MM.1S (cell line): Measurements from ENCODE around the gene TWSG1.

Experiments
- CTCF ChIP-seq: fragments of 300-600 bp; sonication (generic); IDR thresholded peaks from 2 replicates; pipeline ENCODE4 v1.5.1; 2016; ENCODE audit warnings: antibody characterized with exemption, low read length, mixed read lengths
- EZH2 ChIP-seq: fragments of 300-600 bp; sonication (generic); optimal IDR thresholded peaks from 2 replicates; pipeline ENCODE3; 2017; ENCODE audit warnings: low read depth, mild to moderate bottlenecking, antibody characterized with exemption, low read length, mixed read lengths
- EZH2phosphoT487 ChIP-seq: fragments of 300-600 bp; sonication (generic); IDR thresholded peaks from 2 replicates; pipeline ENCODE4 v1.6.1; 2018; ENCODE audit warnings: antibody characterized with exemption, low read length

GRCh38 chr18:9348079-9348671, 13.6 kb downstream of the TWSG1 start:
- TF ChIP-seq CTCF (no peak), EZH2phosphoT487 (no peak), EZH2 (no peak)
